GM12891 (cell line): ENCODE data around the gene UCHL1.

Experiments used
- POLR2A ChIP-seq: IDR thresholded peaks from 2 replicates; pipeline ENCODE4 v1.6.1; 2011; ENCODE audit warnings: low read depth, low read length, control low read depth
- TAF1 ChIP-seq: IDR thresholded peaks from 2 replicates; pipeline ENCODE4 v1.6.1; 2011; ENCODE audit warnings: low read depth, low read length, control low read depth

DNA sequence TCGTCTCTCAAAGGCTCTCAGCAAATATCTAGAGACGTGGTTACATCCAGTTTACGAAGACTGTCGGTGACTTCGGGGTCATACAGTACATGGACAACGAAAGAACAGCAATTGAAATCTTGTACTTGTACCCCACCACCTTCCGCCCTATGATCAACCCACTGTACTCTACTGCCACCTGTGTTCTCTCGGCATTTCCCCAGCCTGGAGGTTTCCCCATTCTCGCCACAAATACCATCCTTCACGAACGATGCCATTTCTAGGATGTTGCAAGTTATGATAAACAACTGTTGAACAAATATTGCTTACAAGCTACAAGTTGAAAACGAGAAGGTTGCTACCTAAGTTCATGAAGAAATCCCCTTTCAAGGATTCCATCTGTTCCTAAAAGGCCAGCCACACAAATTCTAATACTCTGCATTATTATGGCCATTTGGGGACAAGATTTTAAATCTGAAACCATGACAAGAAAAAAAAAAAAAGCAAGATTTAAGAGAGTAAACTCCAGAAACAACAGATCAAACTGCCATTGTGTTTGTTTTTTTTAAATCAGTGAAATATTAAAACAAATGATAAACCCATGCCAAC is 44.0 kb upstream of the UCHL1 start:
- TF ChIP-seq POLR2A (no peak), TAF1 (no peak)
